ENCODE data around the gene SLAMF7.

The SLAMF7 gene

DNA sequence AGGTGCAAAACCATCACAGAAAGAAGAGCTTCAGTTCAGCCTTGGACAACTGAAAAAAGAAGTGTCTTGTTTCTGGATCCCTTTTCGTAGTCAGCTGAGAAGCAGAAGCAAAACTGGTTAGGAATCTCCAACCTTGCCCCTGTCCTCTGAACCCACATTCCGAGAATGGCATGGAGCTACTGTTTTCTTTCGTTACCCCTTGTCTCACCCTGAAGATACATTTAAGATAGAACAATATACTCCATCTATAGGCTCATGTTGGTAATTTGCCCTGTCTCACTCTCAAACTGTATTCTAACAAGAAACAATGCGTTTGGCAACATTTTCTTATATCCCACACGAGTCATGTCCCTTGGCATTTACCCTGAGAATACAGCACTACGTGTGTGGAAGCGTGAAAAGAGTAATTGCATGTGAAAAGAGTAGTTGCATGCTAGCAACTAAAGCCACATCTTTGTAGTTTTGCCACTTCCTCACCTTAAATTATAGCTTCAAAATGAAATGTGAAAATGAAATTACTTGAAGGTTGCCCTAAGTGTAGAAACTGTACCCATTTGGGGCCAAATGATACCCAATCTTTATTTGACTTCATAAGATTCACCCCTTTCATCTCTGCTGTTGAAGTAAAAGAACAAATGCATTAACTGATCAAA lies 5.3 kb downstream of the SLAMF7 start:
- TF ChIP-seq, protein P1, sequence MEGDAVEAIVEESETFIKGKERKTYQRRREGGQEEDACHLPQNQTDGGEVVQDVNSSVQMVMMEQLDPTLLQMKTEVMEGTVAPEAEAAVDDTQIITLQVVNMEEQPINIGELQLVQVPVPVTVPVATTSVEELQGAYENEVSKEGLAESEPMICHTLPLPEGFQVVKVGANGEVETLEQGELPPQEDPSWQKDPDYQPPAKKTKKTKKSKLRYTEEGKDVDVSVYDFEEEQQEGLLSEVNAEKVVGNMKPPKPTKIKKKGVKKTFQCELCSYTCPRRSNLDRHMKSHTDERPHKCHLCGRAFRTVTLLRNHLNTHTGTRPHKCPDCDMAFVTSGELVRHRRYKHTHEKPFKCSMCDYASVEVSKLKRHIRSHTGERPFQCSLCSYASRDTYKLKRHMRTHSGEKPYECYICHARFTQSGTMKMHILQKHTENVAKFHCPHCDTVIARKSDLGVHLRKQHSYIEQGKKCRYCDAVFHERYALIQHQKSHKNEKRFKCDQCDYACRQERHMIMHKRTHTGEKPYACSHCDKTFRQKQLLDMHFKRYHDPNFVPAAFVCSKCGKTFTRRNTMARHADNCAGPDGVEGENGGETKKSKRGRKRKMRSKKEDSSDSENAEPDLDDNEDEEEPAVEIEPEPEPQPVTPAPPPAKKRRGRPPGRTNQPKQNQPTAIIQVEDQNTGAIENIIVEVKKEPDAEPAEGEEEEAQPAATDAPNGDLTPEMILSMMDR (IDR thresholded peaks at IDR 0.05), result no peak
- no peak for TF ChIP-seq ZFX (IDR thresholded peaks at IDR 0.05; ENCODE audit: borderline replicate concordance)
- H3K27ac ChIP-seq, result no peak overlapping the region

DNA sequence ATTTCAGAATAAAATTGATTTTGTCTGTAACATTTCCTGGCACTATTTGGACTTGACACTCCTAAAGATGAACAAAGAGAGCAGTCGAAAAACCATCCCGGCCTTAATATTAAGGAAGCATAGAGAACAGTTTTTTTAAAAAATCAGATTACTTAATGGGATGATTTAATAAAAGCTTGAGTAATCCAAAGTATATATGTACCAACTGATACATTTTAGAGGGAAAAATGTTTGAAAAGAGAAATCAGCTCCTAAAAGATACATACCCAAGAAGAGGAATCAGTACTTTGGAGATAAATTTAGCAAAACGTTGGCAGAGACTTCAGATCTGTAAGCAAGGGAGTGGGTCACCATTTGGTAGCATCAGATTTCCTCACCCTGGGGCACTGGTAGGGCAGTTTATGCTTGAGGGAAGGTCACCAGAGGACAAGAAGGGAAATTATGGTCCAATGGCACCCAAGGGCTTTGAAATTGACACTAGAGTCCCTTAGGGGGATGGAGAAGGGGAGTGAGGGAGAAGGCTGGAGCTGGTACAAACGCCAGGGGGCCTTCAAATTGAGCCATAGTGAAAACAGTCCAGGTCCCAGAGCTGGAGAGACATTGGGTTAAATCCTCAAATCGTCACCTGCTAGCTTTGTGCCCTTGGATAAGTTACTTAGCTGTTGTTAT lies 5.9 kb downstream of the SLAMF7 start:
- no peak overlapping the region for H3K27ac ChIP-seq

DNA sequence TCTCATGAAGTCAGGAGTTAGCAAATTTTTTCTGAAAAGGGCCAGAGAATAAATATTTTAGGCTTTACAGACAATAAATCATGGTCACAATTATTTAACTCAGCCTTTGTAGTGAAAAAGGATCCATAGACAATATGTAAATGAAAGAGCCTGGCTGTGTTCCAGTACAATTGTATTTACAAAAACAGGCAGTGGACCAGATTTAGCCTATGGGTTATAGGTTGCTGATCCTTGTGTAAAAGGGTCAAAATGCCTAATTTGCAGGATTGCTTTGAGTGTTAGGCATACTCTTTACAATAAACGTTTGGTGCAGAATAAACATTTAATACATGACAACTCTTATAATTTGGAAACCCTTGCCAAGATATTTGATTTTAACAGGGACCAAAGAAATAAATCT lies 6.5 kb downstream of the SLAMF7 start:
- TF ChIP-seq, protein P1 (IDR thresholded peaks at IDR 0.05), result no peak
- TF ChIP-seq ZFX (IDR thresholded peaks at IDR 0.05; ENCODE audit: borderline replicate concordance), result no peak

More for the DNA sequence above, 5.9 kb downstream of the SLAMF7 start:
- TF ChIP-seq ZFX (IDR thresholded peaks at IDR 0.05; ENCODE audit: borderline replicate concordance), result no peak
- TF ChIP-seq, protein P1 (IDR thresholded peaks at IDR 0.05), result no peak

DNA sequence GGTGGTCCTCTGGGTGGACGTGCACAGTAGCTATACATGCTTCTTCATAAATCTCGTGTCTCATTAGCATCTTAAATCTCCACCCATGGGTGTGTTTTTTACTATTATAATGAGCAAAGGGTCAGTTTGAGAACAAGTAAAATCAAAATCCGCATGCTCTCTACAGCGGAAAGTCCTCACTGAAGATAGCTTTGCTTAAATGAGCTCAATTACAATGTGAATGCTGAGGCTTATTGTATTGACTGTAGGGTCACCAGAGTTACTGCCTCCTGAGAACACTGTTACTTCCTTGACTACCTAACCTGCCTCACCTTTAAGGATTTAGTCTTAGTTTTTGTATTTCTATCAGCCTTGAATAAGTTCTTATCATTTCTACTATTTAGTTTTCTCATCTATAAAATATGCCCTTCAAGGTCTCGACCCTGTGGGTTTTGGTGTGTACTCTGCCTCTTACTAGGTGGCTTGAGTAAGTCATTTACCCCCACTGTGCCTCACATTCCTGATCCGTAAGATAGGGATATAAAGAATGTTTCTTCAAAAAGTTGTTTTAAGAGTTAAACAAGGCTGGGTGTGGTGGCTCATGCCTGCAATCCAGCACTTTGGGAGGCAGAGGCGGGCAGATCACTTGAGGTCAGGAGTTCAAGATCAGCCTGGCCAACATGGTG lies 7.9 kb downstream of the SLAMF7 start:
- no peak overlapping the region for H3K27ac ChIP-seq

More for the DNA sequence above, 6.5 kb downstream of the SLAMF7 start:
- H3K27ac ChIP-seq, result no peak overlapping the region

DNA sequence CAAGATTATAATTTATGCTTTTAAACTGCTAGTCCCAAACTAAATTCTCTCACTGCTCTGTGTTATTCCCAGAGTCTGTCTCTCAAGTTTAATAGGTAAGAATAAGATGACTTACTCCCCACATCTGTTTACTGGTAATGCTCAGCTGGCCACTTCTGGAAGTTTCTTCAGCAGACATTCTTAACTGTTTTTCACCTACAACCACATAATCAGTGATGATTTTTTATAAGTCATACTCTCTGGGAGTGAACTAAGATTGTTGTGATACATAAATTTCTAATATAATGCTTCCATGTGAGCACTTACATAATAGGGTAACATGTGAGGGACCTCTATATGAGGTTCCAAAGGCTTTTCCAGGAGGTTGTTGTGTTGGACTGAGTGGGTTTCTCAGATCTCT lies 8.7 kb downstream of the SLAMF7 start:
- no peak overlapping the region for H3K27ac ChIP-seq
- TF ChIP-seq ZFX (IDR thresholded peaks at IDR 0.05; ENCODE audit: borderline replicate concordance), result no peak

More for the DNA sequence above, 7.9 kb downstream of the SLAMF7 start:
- no peak for TF ChIP-seq ZFX (IDR thresholded peaks at IDR 0.05; ENCODE audit: borderline replicate concordance)
- TF ChIP-seq, protein P1 (IDR thresholded peaks at IDR 0.05), result no peak

DNA sequence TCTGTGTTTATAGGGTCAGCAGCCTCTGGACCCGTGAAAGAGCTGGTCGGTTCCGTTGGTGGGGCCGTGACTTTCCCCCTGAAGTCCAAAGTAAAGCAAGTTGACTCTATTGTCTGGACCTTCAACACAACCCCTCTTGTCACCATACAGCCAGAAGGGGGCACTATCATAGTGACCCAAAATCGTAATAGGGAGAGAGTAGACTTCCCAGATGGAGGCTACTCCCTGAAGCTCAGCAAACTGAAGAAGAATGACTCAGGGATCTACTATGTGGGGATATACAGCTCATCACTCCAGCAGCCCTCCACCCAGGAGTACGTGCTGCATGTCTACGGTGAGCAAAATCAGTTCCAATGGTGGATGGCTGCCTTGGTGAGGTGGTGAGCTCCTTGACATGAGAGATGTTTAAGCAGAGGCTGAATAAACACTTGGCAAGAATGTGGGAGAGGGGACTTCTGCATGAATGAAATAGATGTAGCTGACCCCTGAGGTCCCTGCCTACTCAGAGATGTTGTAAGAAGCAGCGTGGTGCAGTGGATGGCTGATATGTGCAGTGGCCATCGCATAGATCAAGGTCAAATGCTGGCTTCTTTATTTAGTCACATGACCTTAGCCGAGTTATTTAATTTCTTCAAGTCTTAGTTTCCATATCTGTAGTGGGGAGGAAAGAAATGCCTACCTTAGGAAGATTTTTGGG lies 9.3 kb downstream of the SLAMF7 start:
- TF ChIP-seq ZFX (IDR thresholded peaks at IDR 0.05; ENCODE audit: borderline replicate concordance), result no peak
- TF ChIP-seq, protein P1 (IDR thresholded peaks at IDR 0.05), result peak; percentile 36
- no peak overlapping the region for H3K27ac ChIP-seq

DNA sequence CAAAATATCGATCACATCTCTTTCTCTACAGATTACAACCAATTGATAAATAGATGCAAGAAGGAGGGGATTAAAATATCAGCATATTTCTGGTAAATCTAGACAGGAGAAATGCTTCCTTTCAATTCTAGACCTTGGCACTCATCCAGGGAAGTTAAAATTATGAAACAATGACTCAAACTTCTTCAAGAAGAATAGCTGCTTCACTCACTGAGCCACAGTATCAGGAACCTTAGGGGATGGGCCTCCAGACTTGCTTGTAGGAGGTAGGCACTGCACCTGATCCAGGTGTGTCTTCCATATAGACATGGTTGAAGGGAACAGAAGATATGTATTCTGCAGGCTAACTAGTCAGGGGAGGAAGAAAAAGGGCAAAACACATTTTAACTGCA lies 9.8 kb downstream of the SLAMF7 start:
- H3K27ac ChIP-seq, result no peak overlapping the region
- TF ChIP-seq, protein P1 (IDR thresholded peaks at IDR 0.05), result no peak
- no peak for TF ChIP-seq ZFX (IDR thresholded peaks at IDR 0.05; ENCODE audit: borderline replicate concordance)

Data from 22Rv1 (cell line).